ENCODE measurements around the gene KCNH8. TPM values are rescaled to one million over a fixed set of nuclear protein-coding genes. Genes with fewer than 3 reads are reported as not detected.

KCNH8 gene
- total RNA-seq, 1 experiment from 2014 or later = not detected

GRCh38 chr3:19190602-19191001 lies 42.3 kb downstream of the KCNH8 start:
- in situ Hi-C loops (cut with HindIII; ENCODE audit: low pct_unique_long_range_greater_than_20kb, low sequenced_read_pairs) = no loop called here
- POLR2A ChIA-PET = no interaction called here
- BruUV-seq (replicated peaks) = no TSS peak
- no peak for ATAC-seq
- no peaks in the 10 kb centered on the region for H3K27me3 ChIP-seq (ENCODE audit: control insufficient read depth, insufficient read depth, low read length)
- no peak overlapping the region for H3K27ac ChIP-seq (ENCODE audit: low read length)
- H3K36me3 ChIP-seq (ENCODE audit: control insufficient read depth, insufficient read depth, low read length) = no peaks in the 10 kb centered on the region
- intact Hi-C loops (cut with micrococcal nuclease; ENCODE audit: unreplicated experiment) = no loop called here
- DNase-seq (ENCODE audit: low read depth, low spot score) = no peak
- no peak for TF ChIP-seq TCF7L2 (IDR thresholded peaks at IDR 0.05; ENCODE audit: low read depth, low read length)
- TF ChIP-seq REST (IDR thresholded peaks at IDR 0.05; ENCODE audit: insufficient read depth in 1 of 2, low read depth in 2 of 2, low read length in 1 of 2) = no peak
- TF ChIP-seq CTCF (IDR thresholded peaks at IDR 0.05) = no peak
- TF ChIP-seq POLR2AphosphoS5 (IDR thresholded peaks at IDR 0.05; ENCODE audit: low read depth, low read length) = no peak
- no peak for TF ChIP-seq SIN3A (IDR thresholded peaks at IDR 0.05; ENCODE audit: borderline replicate concordance, insufficient read depth, low read depth, low read length)
- H3K4me1 ChIP-seq (ENCODE audit: control insufficient read depth, insufficient read depth, low read length) = no peaks in the 10 kb centered on the region
- CTCF ChIA-PET = no interaction called here
- no peak overlapping the region for H3K4me3 ChIP-seq (ENCODE audit: low read depth in 2 of 2, low read length in 2 of 2)
- no peaks in the 10 kb centered on the region for H3K9me3 ChIP-seq (ENCODE audit: control insufficient read depth, insufficient read depth, low read depth, low read length)

GRCh38 chr3:19199131-19199530 lies 50.8 kb downstream of the KCNH8 start:
- no peaks in the 10 kb centered on the region for H3K27me3 ChIP-seq (ENCODE audit: control insufficient read depth, insufficient read depth, low read length)
- no peak overlapping the region for H3K27ac ChIP-seq (ENCODE audit: low read length)
- intact Hi-C loops (cut with micrococcal nuclease; ENCODE audit: unreplicated experiment) = no loop called here
- no peak for TF ChIP-seq REST (IDR thresholded peaks at IDR 0.05; ENCODE audit: insufficient read depth in 1 of 2, low read depth in 2 of 2, low read length in 1 of 2)
- TF ChIP-seq CTCF (IDR thresholded peaks at IDR 0.05) = no peak
- TF ChIP-seq SIN3A (IDR thresholded peaks at IDR 0.05; ENCODE audit: borderline replicate concordance, insufficient read depth, low read depth, low read length) = no peak
- TF ChIP-seq TCF7L2 (IDR thresholded peaks at IDR 0.05; ENCODE audit: low read depth, low read length) = no peak
- TF ChIP-seq POLR2AphosphoS5 (IDR thresholded peaks at IDR 0.05; ENCODE audit: low read depth, low read length) = no peak
- no peak for DNase-seq (ENCODE audit: low read depth, low spot score)
- ATAC-seq = no peak
- no peaks in the 10 kb centered on the region for H3K36me3 ChIP-seq (ENCODE audit: control insufficient read depth, insufficient read depth, low read length)
- POLR2A ChIA-PET = no interaction called here
- no peak overlapping the region for H3K4me3 ChIP-seq (ENCODE audit: low read depth in 2 of 2, low read length in 2 of 2)
- no TSS peak for BruUV-seq (replicated peaks)
- CTCF ChIA-PET = no interaction called here
- in situ Hi-C loops (cut with HindIII; ENCODE audit: low pct_unique_long_range_greater_than_20kb, low sequenced_read_pairs) = no loop called here
- no peaks in the 10 kb centered on the region for H3K9me3 ChIP-seq (ENCODE audit: control insufficient read depth, insufficient read depth, low read depth, low read length)
- H3K4me1 ChIP-seq (ENCODE audit: control insufficient read depth, insufficient read depth, low read length) = no peaks in the 10 kb centered on the region

Measured in Panc1 (cell line).